CD4-positive, alpha-beta T cell treated with Interleukin-10 for 1 hour (primary cell): ENCODE results near the gene TJAP1.
A peak's percentile ranks its signal among the peaks of the same experiment; 100 is the strongest.
"Not testable (repeated sequence)": the region's sequence is repeated elsewhere in the genome, so short reads cannot be mapped to it uniquely, and the experiment has no call there.

Source experiments
- DNase-seq: peaks from one replicate; pipeline ENCODE4 v3.0.0-alpha.2; 2020

TJAP1 gene

DNA sequence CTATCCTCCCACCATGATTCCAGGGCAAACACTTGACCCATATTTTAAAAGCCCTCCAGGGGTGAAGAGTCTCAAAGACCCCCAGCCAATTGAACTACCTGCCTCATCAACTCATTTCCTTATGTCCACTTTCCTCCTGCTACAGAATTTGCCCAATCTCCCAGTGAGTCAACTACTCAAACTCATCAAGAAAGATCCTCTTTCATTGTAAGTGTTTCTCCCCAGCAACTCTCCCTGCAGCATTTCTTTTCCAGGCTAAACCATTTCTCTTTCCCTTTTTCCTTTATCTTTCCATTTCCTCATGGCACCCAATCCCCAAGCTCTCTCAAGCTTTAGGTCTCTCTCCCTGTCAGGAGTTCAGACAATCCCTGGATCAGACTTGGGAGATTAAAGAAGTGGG lies 23.5 kb upstream of the TJAP1 start:
- no peak for DNase-seq

DNA sequence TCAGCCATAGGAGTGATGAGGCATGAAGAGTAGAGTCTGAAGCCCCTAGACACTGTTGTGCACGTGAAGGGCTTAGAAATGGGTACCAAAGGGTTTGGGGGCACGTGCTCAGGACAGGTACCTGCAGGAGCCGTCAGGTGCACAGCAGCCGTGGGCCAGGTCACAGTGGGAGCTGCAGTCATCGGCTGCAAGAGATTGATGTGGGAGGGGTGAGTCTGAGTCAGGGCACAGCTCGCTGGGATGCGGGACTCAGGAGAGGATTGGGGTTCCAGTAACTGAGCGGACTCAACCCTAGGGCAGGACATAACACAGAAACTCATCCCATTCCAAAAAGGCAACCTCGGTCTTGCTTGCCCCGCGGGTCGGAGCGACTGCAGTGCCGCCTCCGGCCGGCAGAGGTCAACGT lies 23.1 kb upstream of the TJAP1 start:
- DNase-seq: peak; percentile 71

DNA sequence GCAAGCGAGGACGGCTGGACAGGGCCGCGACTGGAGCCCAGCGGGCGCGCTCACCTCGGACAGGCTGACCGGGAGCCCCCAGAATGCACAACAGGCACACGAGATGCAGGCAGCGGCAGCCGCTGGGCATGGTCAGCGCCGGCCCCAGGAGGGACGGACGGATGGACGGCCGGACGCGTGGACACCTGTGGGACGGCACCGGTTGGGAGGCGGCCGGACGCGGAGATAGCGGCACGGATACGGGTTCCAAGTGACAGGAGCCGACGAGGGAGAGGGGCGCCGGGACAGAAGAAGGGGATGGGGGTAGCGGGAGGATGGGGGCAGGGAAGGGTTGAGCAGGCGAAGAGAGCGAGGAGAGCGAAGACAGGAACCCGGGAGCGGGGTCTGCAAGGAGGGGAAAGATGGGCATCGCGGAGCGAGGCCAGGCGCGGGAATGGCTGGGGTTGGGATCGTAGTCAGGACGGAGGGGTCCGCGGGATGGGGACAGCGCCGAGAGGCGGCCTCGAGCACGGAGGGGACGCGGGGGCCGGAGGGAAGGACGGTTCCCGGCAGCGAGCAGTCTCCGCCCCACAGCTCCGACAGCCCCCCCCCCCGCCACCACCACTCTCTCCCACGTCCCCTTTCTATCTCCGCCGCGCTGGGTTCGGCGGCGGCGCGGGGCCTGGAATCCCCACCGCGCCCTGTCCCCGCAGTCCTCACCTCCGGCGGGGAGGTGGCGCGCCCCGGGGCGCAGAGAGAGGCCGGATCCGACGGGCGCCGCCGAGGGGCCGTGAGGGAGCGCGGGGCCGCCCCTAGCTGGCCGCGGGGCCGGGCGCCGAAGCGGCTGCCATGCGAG lies 22.5 kb upstream of the TJAP1 start:
- peak; percentile 39 for DNase-seq

DNA sequence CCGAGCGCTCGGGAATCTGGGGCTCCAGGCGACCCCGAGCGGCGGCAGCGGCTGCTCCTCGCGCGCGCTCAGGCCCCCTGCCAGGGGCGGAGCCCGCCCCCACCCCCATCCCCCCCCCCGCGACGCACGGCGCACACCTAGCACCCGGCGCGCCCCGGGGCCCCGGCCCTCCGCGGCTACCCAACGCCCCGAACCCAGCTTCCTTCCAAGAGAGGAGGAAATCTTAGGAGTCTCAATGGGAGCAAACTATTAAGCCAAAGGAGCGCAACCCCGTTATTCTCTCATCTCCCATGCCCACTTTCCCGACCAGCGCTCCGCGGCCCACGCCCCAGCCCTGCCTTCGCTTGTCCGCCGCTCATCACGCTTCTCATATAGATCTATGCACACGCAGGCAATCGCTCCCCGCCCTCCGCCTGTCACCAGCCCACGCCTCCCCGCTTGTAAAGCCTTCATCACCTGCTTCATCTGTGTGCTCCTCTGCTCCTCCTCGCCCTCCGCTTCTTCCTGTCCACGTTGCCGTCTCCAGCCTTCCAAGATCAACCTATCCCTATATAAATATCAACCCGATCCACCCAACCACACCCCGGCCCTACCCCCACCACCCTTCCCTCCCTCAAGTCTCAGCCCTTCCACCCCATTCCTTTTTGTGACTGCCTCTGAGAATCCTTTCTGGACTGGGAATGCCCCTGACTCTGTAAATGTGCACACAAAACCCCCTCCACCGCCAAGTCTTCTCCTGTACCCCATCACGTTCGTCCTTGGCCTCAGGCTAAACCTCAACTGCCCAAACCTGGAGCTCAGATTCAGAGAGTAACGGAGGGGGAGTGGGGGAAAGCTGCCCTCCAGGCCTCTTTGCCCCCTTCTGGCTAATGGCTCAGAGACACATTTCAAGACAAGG lies 21.6 kb upstream of the TJAP1 start, which contains the start of gene DLK2:
Gene DLK2, minus strand, starts transcription at position 18 of the 898 bp plus-strand sequence. CDS start 723 bp downstream, outside the sequence.
- DNase-seq: peak; percentile 49

DNA sequence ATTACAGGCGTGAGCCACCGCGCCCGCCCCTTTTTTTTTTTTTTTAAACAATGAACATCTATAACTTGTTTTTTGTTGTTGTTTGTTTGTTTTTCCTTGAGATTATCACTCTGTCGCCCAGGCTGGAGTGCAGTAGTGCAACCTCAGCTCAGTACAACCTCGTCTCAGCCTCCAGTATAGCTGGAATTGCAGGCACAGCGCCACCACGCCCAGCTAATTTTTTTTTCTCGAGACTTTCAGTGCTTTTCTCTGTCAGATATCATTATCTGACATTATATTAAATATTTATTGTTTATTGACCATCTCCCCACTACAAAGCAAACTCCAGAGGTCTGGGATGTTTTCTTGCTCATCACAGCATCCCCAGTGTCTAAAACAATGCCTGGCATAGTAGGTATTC lies 19.7 kb upstream of the TJAP1 start:
- DNase-seq: no peak

DNA sequence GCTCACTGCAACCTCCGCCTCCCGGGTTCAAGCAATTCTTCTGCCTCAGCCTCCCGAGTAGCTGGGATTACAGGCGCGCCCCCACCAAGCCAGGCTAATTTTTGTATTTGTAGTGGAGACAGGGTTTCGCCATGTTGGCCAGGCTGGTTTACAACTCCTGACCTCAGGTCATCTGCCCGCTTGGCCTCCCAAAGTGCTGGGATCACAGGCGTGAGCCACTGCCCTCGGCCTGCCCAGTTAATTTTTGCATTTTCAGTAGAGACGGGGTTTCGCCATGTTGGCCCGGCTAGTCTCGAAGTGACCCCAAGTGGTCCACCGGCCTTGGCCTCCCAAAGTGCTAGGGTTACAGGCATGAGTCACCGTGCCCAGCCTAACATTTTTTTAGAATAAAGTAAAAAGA lies 19.2 kb upstream of the TJAP1 start:
- not testable (repeated sequence) for DNase-seq

DNA sequence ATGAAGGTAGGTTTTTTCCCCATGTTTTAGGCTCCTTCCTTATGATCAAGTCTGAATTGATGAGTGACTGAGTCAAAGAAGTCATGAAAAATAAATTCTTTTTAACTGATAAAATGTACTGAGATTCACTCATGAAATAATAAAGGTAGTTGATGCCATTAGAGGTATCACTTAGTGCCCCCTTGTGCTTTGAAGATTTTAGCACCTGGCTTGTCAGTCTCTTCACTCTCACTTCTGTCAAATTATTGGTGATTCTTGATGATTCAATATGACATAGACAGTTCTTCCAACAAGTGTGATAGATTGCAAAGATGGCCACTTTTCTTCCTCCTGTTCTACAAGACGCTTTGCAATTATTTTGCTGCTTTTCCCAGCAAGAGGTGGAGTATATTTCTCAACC lies 17.8 kb upstream of the TJAP1 start:
- DNase-seq: no peak

DNA sequence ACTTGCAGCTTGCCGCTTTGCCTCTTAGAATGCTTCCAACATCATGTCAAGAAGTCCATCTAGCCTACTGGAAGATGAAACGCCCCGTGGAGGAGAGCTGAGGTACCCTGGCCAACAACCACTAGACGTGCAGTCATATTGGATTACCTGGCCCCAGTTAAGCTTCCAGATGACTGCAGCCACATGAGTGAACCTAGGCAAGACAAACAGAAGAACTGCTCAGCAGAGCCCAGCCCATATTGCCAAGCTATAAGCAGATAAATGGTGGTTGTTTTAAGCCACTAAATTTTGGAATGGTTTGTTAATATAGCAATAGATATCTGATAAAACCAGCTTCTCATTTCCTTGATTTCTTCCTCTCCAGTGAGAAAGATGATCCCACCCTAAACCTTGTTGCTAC lies 17.3 kb upstream of the TJAP1 start:
- no peak for DNase-seq

DNA sequence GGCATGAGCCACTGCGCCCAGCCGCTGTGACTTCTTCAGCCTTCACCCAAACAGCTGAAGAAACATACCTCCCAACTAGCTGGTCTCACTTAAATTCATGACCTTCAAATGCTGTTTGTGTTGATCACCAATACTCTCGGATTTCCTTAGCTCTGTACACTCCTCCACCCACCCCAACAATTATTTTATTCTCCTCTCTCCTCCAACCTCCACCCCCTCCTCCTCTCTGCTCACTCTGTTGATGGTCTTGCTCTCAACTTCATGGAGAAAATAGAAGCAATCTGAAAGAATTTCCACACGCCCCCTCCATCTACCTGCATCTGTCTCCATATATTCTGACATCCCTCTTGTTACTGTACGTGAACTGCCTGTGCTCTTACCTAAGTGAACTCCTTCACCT lies 15.4 kb upstream of the TJAP1 start:
- DNase-seq: no peak

DNA sequence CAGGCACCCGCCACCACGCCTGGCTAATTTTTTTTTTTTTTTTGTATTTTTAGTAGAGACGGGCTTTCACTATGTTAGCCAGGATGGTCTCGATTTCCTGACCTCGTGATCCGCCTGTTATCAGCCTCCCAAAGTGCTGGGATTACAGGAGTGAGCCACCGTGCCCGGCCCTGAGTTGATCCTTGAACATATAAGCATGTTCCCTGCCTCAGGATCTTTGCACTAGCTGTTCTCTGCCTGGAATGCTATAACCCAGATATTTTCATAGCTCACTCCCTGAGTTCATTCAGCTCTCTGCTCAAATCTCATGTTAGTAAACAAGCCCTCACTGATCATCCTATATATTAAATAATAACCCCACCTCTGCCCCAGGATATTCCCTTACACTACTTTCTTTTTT lies 13.0 kb upstream of the TJAP1 start:
- no peak for DNase-seq

DNA sequence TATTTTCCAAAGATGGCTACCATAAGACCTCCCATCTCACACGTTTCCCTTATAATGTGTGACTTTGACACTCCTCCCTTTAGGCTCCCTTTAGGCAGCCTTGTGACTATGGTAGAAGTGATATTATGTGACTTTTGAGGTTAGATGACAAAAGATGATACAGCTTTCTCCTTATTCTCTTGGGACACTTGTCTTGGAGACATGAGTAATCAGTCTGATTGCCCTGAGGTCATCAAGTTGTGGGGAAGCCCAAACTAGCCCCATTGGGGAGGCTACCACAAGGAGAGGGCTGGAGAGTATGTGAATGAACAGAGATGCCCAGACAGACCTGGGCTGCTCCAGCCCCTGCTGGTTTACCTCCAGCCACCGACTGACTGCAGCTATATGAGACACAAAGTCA lies 11.4 kb upstream of the TJAP1 start:
- no peak for DNase-seq

DNA sequence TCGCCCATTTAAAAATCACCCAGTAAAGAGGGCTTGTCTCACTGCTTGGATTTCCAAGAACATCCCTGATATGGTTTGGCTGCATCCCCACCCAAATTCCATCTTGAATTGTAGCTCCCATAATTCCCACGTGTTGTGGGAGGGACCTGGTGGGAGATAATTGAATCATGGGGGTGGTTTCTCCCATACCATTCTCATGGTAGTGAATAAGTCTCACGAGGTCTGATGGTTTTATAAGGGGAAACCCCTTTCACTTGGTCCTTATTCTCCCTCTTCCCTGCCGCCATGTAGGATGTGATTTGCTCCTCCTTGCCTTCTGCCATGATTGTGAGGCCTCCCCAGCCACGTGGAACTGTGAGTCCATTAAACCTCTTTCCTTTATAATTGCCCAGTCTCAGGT lies 10.1 kb upstream of the TJAP1 start:
- DNase-seq: not testable (repeated sequence)

DNA sequence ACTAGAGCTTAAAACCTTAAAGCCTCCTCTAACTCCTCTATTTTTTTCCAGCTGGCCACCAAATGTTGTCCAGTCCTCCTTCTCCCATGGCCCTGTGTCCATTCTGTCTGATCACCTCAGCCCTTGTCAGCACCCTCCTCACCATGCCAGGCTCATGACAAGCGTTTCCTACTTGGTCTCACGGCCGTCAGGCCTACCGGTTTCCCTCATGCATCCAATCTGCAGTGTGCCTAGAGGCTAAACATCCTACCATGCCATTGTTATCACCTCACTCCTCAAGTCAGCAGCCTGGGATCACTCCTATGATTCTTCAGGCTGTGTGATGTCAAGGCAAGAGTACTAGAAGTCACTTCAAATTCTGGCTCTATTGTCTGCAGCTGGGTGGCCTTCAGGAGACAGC lies 9.6 kb upstream of the TJAP1 start:
- DNase-seq: no peak

DNA sequence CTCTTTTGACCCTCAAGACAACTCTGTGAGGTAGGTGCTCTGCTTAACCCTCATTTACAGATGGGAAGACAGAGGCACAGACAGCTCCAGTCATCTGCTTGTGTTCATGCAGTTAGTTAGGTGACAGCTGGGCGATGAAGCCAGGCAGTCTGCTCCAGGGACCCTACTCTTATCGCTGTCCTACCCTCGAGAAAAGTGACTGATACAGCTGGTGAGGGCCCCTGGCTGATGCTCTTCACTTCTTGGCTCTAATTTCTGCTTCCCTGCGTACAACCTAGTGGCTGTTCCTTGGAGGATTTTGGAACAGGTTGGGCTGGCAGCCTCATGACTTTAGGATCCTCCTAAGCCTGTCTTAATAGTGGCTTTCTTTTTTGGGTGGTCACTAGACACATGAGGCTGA lies 9.1 kb upstream of the TJAP1 start:
- DNase-seq: no peak

DNA sequence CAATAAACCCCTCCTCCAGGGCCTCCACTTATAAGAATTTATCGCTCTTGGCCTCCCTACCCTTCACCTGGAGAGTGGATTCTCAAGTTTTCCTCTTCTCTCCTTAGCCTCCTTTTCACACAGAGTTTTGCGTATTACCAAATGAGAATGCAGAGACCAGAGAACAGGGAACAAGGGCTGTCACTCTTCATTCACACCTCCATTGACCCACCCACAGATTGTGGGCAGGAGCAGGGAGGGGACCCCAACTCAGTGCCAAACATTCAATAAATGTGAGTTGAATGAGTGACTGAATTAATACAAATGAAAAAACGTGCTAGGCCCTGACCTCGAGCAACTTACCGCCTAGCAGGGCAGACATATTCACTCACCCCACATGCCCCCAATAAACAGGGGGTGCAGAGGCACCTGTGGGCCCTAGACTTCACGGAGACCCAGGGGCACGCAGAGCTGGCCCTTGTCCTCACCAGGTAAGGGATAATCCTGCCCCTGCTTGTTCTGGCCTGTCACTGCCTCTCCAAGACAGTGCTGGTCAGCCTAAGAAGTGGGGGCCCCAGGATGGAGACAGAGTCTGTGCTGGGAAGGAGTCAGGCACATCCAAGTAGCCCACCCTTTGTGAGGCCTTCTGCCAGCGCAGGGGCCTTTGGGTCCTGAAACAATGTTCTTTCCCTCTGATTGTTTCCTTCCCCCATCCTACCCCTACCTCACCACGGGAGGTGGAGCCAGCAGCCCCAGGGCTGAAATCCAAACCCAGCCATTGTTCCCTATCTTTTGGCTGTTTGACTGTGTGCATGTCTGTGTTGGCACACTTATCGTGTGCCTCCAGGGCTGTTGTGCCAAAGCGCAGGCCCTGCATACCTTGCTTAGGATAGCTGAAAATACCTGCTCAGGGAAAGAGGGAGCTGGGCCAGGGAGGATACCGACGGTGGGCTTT lies 8.4 kb upstream of the TJAP1 start:
- no peak for DNase-seq

DNA sequence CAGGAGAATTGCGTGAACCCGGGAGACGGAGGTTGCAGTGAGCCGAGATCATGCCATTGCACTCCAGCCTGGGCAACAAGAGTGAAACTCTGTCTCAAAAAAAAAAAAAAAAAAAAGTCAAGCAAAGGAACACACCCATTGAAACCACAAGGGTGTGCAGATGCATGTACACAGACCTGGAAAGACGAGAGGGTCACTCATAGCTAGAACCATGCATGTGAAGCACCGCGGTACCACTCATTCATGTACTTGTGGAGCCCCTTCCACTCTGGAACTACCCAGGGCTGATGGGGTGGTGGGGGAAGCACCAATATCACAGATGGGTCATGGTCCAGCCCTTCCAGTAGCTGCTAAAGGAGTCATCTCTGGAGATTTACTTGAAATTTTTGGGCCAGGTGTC lies 7.4 kb upstream of the TJAP1 start:
- no peak for DNase-seq

DNA sequence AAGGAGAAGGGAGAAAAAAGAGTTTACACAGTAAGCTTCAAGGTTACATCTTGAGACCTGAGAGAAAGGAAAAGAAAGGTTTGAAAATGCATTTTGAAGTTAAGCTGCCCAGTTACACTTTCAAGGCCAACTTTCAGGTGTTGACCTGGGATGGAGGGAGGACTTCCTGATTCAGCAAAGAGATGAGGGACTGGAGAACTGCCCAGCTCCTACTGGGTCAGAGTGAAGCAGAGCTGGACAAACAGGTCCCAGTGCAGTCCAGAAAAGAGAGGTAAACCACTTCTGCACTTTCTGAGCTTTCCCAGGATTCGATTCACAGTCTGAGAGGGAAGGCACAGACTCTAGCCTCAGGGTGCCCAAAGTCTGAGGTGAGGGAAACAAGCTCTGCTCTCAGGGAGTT lies 6.0 kb upstream of the TJAP1 start:
- DNase-seq: no peak

DNA sequence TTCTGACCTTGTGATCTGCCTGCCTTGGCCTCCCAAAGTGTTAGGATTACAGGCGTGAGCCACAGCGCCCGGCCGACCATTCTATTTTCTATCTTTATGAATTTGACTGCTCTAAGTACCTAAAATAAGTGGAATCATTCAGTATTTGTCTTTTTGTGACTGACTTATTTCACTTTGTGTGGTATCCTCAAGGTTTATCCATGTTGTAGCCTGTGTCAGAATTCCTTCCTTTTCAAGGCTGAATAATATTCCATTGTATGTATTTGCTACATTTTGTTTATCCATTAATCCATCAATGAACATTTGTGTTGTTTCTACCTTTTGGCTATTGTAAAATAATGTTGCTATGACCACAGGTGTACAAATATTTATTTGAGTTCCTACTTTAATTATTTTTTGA lies 4.9 kb upstream of the TJAP1 start:
- DNase-seq: no peak

DNA sequence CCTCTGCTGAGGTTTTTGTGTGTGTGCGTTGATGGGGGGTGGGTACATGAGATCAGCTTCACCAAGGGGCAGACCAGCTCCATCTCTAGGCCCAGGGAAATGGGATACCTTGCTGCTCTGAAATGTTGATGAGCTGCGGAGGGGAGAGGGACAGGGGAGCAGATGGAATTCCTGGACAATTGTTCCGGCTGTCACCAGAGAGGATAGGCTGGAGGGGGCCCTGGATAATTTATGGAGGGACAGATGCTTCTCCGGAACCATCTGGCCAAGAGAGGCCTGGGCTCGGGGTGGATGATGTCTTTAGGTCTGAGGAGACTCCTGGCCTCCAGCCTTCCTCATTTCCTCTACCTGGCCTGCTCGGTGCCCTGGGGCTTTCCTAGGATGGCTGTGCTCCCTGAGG lies 1.9 kb upstream of the TJAP1 start:
- no peak for DNase-seq

DNA sequence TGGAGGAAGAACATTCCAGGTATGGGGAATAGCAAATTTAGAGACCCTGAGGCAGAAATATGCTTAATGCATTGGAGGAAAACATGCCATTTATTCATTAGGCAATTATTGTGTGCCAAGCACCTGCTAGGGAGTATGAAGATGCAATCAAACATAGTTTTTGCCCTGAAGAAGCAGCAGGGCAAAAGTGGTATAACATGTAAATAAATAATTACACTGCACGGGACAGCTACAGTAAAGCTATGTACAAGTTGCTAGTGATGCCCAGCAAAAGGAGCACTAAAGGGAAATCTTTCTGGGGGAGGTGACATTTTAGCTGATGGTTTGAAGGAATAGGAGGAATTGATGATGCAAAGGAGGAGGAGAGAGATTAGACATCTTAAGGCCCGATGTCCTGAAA lies 624 bp upstream of the TJAP1 start:
- peak; percentile 21 for DNase-seq

DNA sequence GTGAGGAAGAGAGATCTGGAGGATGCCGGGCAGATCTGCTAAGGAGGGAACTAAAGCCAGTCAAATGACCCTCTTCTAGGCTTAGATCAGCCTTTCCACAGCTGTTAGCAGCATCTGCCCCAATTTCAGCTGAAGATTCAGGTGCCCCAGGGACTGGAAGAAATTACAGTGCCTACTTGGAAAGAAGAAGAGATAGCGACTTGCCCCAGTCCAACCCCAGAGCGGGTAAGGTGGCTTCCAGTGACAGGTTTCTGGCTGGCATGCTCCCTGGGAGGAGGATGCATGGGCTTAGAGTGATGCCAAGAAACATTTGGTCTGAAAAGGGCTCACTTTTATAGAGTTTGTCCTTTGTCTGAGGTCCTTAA lies 620 bp downstream of the TJAP1 start:
- DNase-seq: peak; percentile 24

DNA sequence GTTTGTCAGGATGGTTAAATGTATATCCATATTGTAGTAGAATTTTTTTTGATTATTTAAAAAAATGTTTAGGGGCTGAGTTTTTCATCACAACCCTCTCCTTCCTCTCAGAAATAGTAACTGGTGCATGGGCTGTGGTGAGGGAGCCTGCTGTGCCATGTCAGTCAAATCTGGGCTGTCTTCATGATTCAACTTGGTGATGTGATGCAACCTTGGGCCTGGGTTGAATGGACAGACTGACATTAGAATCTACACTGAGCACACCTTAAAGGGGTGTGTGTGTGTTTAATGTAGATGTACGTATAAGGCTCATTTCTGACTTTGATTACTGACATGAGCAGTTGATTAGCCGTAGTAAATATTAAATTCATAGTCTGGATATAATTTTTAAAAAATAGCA lies 3.7 kb downstream of the TJAP1 start:
- DNase-seq: no peak
